Activated effector memory CD4-positive, alpha-beta T cell treated with Interleukin-2 at 50 U/mL for 16 hours (primary cell): ENCODE results near the gene IL20RA.
A peak's percentile ranks its signal among the peaks of the same experiment; 100 is the strongest.
"Not testable (repeated sequence)": the region's sequence is repeated elsewhere in the genome, so short reads cannot be mapped to it uniquely, and the experiment has no call there.

Source experiments
- DNase-seq: peaks from one replicate; pipeline ENCODE4 v3.0.0-alpha.2; 2020

The IL20RA gene, protein sequence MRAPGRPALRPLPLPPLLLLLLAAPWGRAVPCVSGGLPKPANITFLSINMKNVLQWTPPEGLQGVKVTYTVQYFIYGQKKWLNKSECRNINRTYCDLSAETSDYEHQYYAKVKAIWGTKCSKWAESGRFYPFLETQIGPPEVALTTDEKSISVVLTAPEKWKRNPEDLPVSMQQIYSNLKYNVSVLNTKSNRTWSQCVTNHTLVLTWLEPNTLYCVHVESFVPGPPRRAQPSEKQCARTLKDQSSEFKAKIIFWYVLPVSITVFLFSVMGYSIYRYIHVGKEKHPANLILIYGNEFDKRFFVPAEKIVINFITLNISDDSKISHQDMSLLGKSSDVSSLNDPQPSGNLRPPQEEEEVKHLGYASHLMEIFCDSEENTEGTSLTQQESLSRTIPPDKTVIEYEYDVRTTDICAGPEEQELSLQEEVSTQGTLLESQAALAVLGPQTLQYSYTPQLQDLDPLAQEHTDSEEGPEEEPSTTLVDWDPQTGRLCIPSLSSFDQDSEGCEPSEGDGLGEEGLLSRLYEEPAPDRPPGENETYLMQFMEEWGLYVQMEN

DNA sequence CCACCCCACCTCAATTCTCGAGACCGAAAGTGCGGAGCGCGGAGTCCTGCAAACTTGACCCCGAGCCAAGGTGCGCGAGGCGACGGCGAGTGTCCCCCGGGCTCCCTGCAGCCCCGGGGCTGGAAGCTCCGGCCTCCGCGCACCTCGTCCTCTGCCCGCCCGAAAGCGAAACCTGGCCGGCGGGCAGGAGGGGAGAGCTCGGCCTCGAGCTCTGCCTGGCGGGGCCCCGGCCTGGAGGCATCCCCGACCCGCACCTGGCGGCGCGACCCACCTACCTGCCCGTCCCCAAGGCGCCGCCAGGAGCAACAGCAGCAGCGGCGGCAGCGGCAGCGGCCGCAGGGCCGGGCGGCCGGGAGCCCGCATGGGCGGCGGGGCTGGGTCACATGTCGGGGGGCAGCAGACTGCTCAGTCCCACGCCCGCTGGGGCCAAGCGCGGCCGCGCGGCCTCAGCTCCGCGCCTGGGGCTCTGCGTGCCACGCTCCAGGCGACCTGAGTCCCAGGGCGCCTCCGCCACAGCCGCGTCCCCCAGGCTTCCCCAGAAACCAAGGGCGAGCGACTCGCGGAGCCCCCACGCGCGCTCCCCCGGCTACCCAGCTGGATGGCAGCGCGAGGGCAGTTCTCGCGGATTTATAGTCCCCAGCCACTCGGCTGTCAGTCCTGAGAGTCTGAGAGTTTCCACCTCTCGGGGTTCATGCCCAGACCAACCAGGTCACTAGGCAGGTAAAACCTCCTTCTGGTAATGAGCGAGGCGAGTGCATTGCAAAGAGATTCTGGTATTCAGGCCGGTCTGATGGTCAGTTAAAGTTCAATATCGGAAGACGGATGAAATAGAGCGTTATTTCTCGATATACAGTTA is at the start of gene IL20RA:
TSS of gene IL20RA (minus strand) at position 600 of the 856 bp plus-strand sequence. CDS start at position 363, 237 bp downstream.
- no peak for DNase-seq

DNA sequence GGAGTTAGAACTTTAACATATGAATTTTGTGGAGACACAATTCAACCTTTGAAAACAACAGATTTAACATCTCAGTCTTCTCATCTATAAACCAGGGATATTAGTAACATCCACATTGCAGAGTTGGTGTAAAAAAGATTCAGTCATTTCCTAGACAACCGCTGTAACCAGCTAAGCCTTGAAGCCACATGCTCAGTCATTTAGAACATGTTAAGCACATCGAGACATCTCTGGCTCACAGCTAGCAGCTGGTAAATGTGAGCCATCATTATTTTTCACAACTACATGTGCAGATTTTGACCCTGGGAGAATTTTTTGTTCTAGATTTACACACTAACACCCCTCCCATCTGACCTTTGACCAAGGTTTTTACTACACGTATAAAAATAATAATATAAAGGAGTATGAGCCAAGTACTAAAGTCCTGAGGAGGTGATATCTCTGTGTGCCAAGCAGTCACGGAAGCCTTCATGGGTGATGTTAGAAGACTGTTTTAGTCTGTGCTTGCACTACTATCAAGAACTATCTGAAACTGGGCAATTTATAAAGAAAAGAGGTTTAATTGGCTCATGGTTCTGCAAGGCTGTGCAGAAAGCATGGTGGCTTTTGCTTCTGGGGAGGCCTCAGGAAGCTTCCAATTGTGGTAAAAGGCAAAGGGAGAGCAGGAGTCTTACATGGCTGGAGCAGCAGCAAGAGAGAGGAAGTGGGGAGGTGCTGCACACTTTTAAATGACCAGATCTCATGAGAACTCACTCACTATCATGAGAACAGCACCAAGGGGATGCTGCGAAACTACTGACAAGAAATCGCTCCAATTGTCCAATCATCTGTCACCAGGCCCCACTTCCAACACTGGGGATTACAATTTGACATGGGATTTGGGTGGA is 48.7 kb upstream of the IL20RA start:
- no peak for DNase-seq

DNA sequence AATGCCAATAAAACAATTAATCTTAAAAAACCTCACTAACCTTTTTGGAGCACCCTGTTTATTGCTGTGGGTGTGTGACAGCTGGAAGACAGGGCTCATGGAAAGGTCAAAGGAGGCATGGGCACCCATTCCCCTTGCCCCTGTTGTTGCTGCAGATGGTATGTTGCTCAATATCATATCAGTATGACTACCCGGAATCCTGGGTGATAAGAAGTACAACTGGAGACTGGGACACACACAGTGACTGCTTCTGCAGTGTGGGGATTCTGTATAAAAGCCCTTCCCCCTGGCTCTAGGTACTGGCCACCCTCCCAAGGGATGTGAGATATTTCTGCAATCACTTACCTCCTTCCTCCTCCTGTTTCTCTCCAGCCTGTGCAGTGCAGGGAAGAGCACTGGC is 47.3 kb upstream of the IL20RA start:
- no peak for DNase-seq

DNA sequence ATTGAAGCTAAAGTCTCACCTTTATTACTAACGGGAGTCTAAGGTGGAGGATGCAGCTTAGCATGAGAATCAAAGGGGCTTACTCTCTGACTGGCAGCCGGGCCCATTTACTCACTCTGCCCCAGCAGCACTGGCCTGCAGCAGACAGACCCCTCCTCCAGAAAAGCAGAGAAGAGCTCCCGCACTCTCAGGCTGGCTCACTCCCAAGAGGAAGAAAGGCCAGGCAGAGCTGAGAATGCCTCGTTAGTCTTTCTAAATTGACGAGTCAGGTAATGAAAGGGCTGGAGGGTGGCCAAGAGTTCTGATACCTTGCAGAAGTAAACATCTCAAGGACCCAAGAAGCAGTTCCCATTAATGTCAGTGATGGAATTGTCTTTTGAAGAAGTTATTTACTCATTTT is 44.5 kb upstream of the IL20RA start:
- no peak for DNase-seq

DNA sequence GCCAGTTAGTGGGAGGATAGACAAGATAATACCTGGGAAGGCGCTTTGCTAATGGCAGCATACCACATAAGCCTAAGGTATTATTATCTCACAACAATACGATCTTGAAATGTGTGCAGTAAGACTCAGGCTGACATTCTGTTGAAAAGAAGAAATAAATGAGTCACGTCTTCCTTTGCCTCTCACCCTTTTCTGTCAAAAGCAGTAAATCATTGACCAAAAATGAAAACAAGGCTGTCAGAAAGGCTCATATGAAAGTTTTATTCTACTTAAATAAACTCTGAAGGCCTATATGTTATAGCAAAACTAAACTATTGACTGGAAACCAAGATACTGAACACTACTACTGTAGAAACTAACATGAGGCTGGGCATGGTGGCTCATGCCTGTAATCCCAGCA is 43.1 kb upstream of the IL20RA start:
- no peak for DNase-seq

DNA sequence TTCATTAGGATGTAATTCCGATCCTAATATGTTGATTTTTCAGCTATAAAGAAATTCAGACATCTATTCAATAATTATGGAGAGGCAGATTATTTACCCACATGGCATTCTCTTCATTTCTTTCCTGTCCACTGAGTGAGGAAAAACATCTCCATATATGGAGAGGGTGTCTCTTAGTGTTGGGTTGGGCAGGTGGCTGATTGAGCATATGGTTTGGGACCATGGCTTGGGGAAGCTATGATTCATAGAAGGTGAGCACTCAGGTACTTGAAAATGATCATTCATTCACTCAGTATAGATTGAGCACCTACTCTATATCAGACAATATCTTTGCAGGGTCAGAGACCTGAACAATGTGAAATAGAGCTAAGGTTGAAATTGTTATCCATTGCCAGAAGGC is 41.3 kb upstream of the IL20RA start:
- DNase-seq = no peak

DNA sequence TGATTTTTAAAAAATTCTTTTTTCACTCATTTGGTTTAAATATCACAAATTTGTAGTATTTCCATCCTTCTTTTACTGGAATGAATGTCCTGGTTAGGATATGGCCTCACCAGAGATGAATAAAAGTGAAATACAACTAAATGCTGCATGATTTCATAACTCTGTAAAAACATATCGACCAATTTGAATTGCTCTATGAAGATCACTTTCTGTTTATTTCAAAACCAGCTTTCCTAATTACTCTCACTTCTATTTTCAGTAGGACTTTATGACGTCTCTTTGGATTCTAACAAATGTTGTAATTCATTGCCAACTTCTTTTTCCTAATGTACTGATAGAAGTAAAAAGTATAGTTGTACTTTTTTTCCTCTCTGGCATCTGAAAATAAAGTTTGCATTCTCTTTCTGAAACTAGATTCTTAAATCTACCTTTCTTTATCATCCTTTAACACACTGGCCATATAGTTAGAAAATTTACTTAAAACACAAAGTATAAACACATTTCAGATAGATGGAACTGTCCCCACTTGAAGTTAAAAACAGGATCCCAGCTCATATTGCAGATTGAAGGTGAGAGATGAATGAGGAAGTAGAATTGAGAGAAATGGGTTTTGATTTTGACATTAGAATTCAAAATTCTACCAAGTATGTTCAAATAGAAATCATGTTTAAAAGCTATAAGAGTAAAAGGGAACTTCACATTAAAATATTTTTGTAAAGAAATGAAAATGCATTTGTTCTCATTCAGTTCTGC is 40.3 kb upstream of the IL20RA start:
- no peak for DNase-seq

DNA sequence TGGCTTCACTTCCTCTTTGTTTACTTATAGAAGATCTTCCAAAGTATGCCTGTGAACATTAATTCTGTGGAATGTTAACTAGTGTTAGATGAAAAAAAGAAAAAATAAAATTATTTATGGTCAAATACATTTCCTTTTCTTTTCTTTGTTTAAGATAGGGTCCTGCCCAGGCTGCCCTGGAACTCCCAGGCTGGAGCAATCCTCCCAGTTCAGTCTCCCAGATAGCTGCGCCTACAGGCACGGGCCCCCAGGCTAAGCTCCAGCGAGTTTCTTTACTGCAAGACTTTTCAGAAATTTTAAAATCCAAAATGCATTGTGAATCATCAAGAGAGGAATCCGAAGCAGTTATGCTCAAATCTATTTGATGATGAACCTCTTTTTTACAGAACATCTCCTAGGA is 39.3 kb upstream of the IL20RA start:
- no peak for DNase-seq

DNA sequence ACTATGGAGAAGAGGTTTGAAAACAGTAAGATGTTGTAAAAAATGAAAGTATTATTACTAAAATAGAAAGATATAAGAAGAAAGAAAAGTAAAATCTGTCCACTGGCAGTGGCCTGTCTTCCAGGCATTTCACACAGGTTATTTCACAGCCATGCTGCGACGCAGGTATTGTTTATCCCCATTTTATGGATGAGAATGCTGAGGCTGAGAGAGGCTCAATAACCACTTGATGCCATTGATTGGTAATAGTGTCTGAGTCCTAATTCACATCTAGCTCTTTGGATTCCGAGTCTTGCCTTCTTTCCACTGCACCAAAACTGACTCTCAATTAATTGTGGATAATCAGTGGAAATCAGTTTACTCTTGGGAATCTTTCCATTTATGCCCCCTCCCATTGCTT is 37.2 kb upstream of the IL20RA start:
- no peak for DNase-seq

DNA sequence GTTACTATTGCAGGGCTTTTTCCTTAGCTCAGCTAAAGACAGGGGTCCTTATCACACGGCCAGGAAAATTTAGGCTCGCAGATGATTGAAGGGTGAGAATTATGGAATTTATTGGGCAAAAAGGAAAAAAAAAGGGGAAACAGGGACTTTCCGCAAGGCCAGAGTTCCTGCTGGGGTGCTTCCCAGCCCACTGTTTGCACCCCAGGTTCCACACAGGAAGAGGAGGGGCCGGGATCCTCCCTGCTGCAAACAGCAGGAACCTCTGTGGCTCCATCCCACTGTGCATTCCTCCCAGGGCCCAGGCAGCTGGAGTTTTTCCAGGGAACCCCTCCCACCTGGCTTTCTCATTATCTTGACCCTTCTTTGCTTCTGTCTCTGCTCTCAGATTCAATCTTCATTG is 35.9 kb upstream of the IL20RA start:
- no peak for DNase-seq

DNA sequence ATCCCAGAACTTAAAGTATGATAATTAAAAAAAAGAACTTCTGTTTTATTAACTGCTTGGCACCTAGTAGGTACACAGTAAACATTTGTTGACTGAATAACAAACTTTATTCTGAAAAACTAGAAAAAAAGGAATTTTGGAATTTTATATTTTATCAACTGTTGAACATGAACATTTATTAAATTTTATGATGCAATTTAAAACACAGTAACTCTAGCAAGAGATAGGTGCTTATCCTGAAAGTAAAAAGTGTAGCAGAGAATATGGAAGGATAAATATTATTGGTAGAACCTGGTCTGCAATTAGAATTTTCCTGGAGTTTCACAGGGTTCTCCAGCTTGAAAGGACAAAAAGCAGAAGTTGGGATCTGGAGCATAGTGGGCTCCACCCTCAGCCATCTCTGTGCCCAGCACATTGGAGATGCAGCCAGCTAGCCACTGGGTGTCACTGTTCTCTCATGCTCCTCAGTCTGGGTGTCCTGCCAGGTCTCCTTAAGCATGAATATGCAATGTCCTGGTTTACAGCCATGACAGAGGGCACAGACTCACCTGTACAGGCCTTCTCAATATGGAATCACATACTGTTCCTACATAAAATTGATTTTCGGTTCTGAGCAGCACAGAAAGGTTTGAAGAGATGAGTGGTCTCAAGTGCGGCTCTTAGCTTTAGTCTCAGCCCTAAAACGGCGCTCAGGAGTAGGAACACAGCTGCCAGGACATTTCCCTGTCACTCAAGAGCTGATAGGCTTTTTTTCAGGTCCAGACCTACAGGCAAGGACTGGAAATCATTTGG is 31.7 kb upstream of the IL20RA start:
- peak; percentile 30 for DNase-seq

DNA sequence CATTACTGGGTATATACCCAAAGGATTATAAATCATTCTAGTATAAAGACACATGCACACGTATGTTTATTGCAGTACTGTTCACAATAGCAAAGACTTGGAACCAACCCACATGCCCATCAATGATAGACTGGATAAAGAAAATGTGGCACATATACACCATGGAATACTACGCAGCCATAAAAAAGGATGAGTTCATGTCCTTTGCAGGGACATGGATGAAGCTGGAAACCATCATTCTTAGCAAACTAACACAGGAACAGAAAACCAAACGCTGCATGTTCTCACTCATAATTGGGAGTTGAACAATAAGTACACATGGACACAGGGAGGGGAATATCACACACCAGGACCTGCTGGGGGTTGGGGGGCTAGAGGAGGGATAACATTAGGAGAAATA is 31.0 kb upstream of the IL20RA start:
- not testable (repeated sequence) for DNase-seq

DNA sequence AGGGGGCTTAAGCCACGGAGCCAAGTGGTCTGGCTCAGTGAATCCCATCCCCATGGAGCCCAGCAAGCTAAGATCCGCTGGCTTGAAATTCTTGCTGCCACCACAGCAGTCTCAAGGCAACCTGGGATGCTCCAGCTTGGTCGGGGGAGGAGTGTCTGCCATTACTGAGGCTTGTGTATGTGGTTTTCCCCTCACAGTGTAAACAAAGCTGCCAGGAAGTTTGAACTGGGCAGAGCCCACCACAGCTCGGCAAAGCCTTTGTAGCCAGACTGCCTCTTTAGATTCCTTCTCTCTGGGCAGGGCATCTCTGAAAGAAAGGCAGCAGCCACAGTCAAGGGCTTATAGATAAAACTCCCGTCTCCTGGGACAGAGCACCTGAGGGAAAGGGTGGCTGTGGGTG is 25.5 kb upstream of the IL20RA start:
- DNase-seq = no peak

DNA sequence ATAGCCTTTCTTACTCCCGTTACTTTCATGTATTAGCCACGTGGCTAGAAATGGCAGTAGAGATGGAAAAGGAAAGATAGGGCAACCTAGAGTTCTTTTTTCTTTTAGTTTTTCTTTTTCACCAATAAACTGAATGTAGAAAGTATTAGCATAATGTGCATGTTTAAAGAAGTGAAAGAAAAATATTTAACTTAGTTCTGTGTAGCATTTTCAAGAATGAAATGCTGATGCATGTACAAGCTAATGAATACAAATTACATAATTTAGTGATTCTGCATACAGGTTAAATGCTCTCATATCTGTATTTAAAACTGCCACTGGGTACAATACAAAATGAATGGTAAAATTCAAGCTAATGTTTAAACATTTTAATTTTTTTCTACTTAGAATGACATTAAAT is 22.6 kb upstream of the IL20RA start:
- no peak for DNase-seq

DNA sequence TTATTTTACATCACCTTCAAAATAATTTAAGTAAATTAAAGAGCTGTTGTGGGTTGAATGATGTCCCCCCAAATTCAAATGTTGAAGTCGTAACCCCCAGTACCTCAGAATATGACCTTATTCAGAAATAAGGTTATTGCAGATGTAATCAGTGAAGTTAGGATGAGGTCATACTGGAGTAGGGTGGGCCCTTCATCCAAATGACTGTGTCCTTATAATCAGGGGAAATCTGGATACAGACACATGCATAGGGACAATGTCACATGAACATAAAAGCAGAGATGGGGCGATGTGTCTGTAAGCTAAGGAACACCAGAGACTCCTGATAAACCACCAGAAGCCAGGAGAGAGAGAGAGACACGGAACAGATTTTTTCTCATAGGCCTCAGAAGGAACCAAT is 13.3 kb upstream of the IL20RA start:
- DNase-seq = no peak

DNA sequence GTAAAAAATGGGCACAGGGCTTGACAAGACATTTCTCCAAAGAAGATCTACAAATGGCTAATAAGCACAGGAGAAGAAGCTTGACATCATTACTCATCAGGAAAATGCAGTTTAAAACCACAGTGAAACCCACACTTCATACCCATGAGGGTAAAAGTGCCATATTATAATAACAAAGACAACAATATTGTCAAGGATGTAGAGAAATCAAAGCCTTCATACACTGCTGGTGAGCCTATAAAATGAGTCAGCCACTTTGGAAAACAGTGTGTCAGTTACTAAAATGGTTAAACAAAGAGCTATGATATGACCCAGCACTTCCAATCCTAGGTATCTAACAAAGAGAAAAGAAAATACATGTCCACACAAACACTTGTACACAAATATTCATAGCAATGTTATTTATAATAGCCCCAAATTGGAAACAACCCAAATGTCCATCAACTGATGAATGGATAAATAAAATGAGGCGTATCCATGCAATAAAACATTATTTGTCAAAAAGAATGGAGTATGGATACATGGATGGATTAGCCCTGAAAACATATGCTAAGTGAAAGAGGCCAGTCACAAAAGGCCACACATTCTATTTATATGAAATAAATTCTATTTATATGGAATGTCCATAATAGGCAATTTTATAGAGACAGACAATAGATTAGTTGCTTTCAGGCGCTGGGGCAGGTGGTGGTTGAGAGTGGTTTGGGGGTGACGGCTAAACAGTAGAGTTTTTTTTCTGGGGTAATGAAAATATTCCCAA is 11.5 kb upstream of the IL20RA start:
- DNase-seq = no peak

DNA sequence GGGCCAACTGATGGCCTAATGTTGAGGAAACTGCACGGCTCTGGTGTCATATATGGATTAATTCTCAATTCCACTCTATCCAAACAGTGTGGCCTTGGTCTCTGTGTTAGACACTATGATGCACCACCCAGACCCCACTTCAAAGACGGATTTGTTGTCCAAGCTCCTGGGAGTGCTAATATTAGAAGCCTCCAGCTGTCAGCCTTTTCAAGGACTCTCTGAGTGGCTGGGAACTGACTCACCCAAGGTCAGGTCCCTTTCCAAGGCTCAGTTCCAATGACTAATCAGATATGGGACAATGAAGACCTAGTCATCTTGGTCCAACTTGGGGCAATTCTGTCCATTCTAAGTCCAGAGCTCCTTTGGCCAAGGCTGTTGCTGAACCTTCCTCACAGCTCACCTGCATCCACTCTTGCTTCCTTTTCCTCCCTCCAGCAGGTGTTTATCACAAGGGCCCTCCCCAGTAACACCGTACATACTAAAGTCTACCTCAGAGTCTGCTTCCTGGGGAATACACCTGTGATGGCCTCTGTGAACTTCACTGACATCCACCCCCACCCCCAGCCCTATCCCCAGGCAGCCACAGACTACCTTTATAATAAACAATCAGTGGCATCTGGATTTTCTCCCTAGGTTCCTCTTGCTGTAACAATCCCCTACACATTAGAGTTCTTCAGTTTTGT is 7.2 kb upstream of the IL20RA start:
- DNase-seq = no peak

DNA sequence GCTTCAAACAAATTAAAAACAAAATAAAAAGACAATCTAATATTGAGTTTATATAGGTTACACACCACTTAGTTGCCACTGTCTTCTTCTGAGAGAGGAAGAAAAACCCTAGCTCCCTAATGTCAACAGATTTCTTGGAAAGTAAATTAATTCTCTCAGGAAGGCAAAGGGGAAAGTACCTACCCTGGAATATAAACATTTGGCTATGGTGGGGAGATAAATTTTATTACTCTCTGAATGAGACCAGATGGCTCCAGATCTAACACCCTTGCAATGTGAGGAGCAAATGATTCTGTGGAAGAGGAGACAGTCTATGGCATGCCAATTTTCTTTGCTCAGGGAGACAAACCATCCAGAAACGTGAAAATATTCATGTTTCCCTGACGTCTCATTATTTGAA is 4.3 kb upstream of the IL20RA start:
- DNase-seq = no peak

DNA sequence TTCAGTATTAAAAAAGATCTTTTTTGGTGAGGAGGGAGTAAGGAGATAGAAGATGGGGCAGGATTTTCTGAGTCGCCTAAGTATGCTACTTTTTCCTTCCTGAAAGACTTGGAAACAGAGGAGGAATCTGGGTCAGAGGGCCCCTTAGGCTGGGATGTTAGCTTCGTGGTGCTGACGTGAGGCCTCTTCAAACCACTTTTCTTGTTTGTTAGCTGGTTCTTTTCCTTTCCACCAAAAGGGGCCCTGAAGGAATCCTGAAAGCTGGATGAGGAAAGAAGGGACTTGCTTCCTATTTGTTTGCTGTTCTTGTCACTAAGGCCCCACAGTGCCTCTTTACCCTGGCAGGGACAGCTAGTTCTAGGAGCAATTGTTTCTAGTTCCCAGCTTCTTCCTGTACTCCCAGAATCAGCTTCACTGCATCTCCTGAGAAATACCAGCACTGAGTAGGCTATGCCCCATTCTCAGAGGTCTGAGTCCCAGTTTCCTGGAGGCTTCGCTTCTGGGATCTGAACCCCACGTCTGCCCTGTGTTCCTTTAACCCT is 2.2 kb upstream of the IL20RA start:
- DNase-seq = no peak
